PC-9 (cell line): Measurements from ENCODE around the gene KCNH4. TPM values are rescaled to one million over a fixed set of nuclear protein-coding genes. Genes with fewer than 3 reads are reported as not detected.

Source experiments
- BruUV-seq: library from RNA; stranded (reverse); fragments of 400-500 nt; replicated peaks from 2 replicates; lab custom pipeline; 2021; lab: Mats Ljungman, UMichigan
- CTCF ChIA-PET: fragments of 300-600 bp; sonication (Branson Sonifier 250); formaldehyde crosslinking; loops from one replicate; lab custom pipeline; 2022; ENCODE audit warnings: antibody characterized with exemption; lab: Charles Lee
- POLR2A ChIA-PET: fragments of 300-600 bp; sonication (Branson Sonifier 250); formaldehyde crosslinking; loops from one replicate; lab custom pipeline; 2022; ENCODE audit warnings: antibody characterized with exemption; ENCODE audit not compliant: unreplicated experiment; lab: Charles Lee
- DNase-seq, 2 experiments: peaks; one replicate each; pipeline versions ENCODE4 v3.0.0 to v3.0.0-alpha.2; 2015 to 2022; ENCODE audit warnings: mixed read lengths in 1 of 2
- H2AFZ ChIP-seq: fragments of 200-600 bp; sonication (generic); 2 replicates; pipeline ENCODE4 v1.8.1; 2017; ENCODE audit warnings: antibody characterized with exemption
- H3F3A ChIP-seq: fragments of 200-600 bp; sonication (generic); 2 replicates; pipeline ENCODE4 v1.8.1; 2017; ENCODE audit warnings: antibody characterized with exemption, mild to moderate bottlenecking, low read depth; ENCODE audit not compliant: insufficient read depth
- H3K27ac ChIP-seq: fragments of 200-600 bp; sonication (generic); 2 replicates; pipeline ENCODE4 v1.6.1; 2016; ENCODE audit warnings: mixed run types
- H3K27me3 ChIP-seq: fragments of 200-600 bp; sonication (generic); 2 replicates; pipeline ENCODE4 v1.6.1; 2016; ENCODE audit warnings: low read depth, mixed run types; ENCODE audit not compliant: insufficient read depth
- H3K36me3 ChIP-seq: fragments of 200-600 bp; sonication (generic); 2 replicates; pipeline ENCODE4 v1.6.1; 2016; ENCODE audit warnings: low read depth, mixed run types
- H3K4me1 ChIP-seq: fragments of 200-600 bp; sonication (generic); replicated peaks from 2 replicates; pipeline ENCODE4 v1.6.1; 2016; ENCODE audit warnings: mixed run types; ENCODE audit not compliant: insufficient read depth
- H3K4me2 ChIP-seq: fragments of 200-600 bp; sonication (generic); 2 replicates; pipeline ENCODE4 v1.6.1; 2017; ENCODE audit warnings: mixed run types
- H3K4me3 ChIP-seq: fragments of 200-600 bp; sonication (generic); 2 replicates; pipeline ENCODE4 v1.6.1; 2016; ENCODE audit warnings: mixed run types
- H3K79me2 ChIP-seq: fragments of 200-600 bp; sonication (generic); 2 replicates; pipeline ENCODE4 v1.6.1; 2017; ENCODE audit warnings: low read depth, mixed run types
- H3K9me2 ChIP-seq: fragments of 200-600 bp; sonication (generic); 2 replicates; pipeline ENCODE4 v1.8.1; 2017; ENCODE audit warnings: mild to moderate bottlenecking; ENCODE audit not compliant: insufficient read depth
- H3K9me3 ChIP-seq: fragments of 200-600 bp; sonication (generic); 2 replicates; pipeline ENCODE4 v1.8.1; 2016; ENCODE audit warnings: low read depth; ENCODE audit not compliant: insufficient read depth
- H4K20me1 ChIP-seq: fragments of 200-600 bp; sonication (generic); 2 replicates; pipeline ENCODE4 v1.8.1; 2017; ENCODE audit not compliant: insufficient read depth
- CTCF ChIP-seq: fragments of 200-600 bp; sonication (generic); conservative IDR thresholded peaks from 2 replicates; pipeline ENCODE4 v1.6.1; 2017; ENCODE audit warnings: mixed run types, antibody characterized with exemption, mild to moderate bottlenecking, moderate library complexity
- EZH2 ChIP-seq: fragments of 200-600 bp; sonication (generic); IDR thresholded peaks from 2 replicates; pipeline ENCODE4 v1.8.0; 2017; ENCODE audit warnings: antibody characterized with exemption, low read depth
- intact Hi-C: fragments of 100-400 bp; cut with micrococcal nuclease; formaldehyde crosslinking; loops from one replicate; pipeline ENCODE4 v1.10.0; 2022; ENCODE audit not compliant: unreplicated experiment
- total RNA-seq: library from RNA; stranded (reverse); gene quantifications from 2 replicates; pipeline ENCODE4 v1.2.3, GENCODE V29; 2021

KCNH4 gene
- total RNA-seq, 1 experiment from 2014 or later: not detected

GRCh38 chr17:42122371-42123303 lies 58.3 kb downstream of the KCNH4 start, which contains the start of gene HSPB9:
HSPB9 (plus strand) TSS chr17:42122804; CDS start chr17:42122851, 47 bp downstream.
- no peak within 1 kb of the TSS for H3K27ac ChIP-seq
- CTCF ChIA-PET: no interaction called here

GRCh38 chr17:42120770-42121769 lies 59.9 kb downstream of the KCNH4 start, which contains the start of gene KAT2A:
KAT2A (minus strand) TSS chr17:42121367; CDS start chr17:42121304, 63 bp downstream.
- DNase-seq: peak; percentile 66 to 67
- H3K4me1 ChIP-seq: no peaks in the 10 kb centered on the region; the same call in 1 of the 2 replicates
- peaks cover 6% of the 10 kb centered on the region for H3K79me2 ChIP-seq
- TF ChIP-seq CTCF (no peak), EZH2 (no peak)
- H3K9me3 ChIP-seq: no peaks in the 10 kb centered on the region
- no peaks in the 10 kb centered on the region for H3K9me2 ChIP-seq
- H4K20me1 ChIP-seq: 0 out of 2 replicates have a peak, but pooled peaks cover 3% of the 10 kb centered on the region
- intact Hi-C loops: no loop called here
- POLR2A ChIA-PET: interaction anchor here (0.6 kb wide), 1 partner anchor 64 kb away, joined by 3 read pairs; no protein-coding TSS in a partner anchor
- CTCF ChIA-PET: interaction anchor here (0.6 kb wide), 5 partner anchors 10 to 1932 kb away, joined by 3 to 11 read pairs (median 4); partner anchors contain the start of genes NKIRAS2 and ODAD4
- peaks cover 11% of the 10 kb centered on the region; the same call in 1 of the 2 replicates for H3F3A ChIP-seq
- peak within 1 kb of the TSS; percentile 62; the same call in 1 of the 2 replicates for H3K4me3 ChIP-seq
- H3K27me3 ChIP-seq: no peaks in the 10 kb centered on the region
- H3K27ac ChIP-seq: no peak within 1 kb of the TSS
- BruUV-seq: no TSS peak
- H2AFZ ChIP-seq: peak within 1 kb of the TSS; percentile 85
- no peaks in the 10 kb centered on the region for H3K36me3 ChIP-seq
- H3K4me2 ChIP-seq: peak within 1 kb of the TSS; percentile 78

More at GRCh38 chr17:42122371-42123303, 58.3 kb downstream of the KCNH4 start, which contains the start of gene HSPB9:
- no peaks in the 10 kb centered on the region for H3K9me2 ChIP-seq
- H3K36me3 ChIP-seq: no peaks in the 10 kb centered on the region
- H3F3A ChIP-seq: peaks cover 9% of the 10 kb centered on the region; the same call in 1 of the 2 replicates
- H3K79me2 ChIP-seq: peaks cover 6% of the 10 kb centered on the region
- no peaks in the 10 kb centered on the region; the same call in 1 of the 2 replicates for H3K4me1 ChIP-seq
- no peak for DNase-seq
- intact Hi-C loops: no loop called here
- no peaks in the 10 kb centered on the region for H3K27me3 ChIP-seq
- no peak within 1 kb of the TSS for H3K4me2 ChIP-seq
- TF ChIP-seq EZH2 (no peak), CTCF (no peak)
- H3K4me3 ChIP-seq: no peak within 1 kb of the TSS
- H2AFZ ChIP-seq: no peak within 1 kb of the TSS
- no peaks in the 10 kb centered on the region for H4K20me1 ChIP-seq
- POLR2A ChIA-PET: no interaction called here
- H3K9me3 ChIP-seq: no peaks in the 10 kb centered on the region
- BruUV-seq: no TSS peak
